Mucosa of rectum (tissue), 2 donors: Measurements from ENCODE around the gene PEX11A.
A peak's percentile ranks its signal among the peaks of the same experiment; 100 is the strongest.
"Not testable (repeated sequence)": the region's sequence is repeated elsewhere in the genome, so short reads cannot be mapped to it uniquely, and the experiment has no call there.

Experiments
- H3K27ac ChIP-seq, 2 donors: one replicate each; pipeline ENCODE4 v1.7.0; 2013; ENCODE audit warnings: inconsistent platforms in 2 of 2, low read depth in 2 of 2, low read length in 2 of 2
- H3K27me3 ChIP-seq, 2 donors: one replicate each; pipeline ENCODE4 v1.7.0; 2013; ENCODE audit warnings: low read length in 2 of 2; ENCODE audit not compliant: control insufficient read depth in 2 of 2, insufficient read depth in 2 of 2
- H3K36me3 ChIP-seq, 2 donors: one replicate each; pipeline ENCODE4 v1.7.0; 2013; ENCODE audit warnings: low read length in 2 of 2; ENCODE audit not compliant: control insufficient read depth in 2 of 2, insufficient read depth in 2 of 2
- H3K4me1 ChIP-seq, 2 donors: one replicate each; pipeline ENCODE4 v1.7.0; 2013; ENCODE audit warnings: low read length in 2 of 2, mild to moderate bottlenecking in 1 of 2; ENCODE audit not compliant: control insufficient read depth in 2 of 2, insufficient read depth in 2 of 2
- H3K4me3 ChIP-seq, 2 donors: one replicate each; pipeline ENCODE4 v1.7.0; 2013; ENCODE audit warnings: low read length in 2 of 2
- H3K9ac ChIP-seq, 2 donors: one replicate each; pipeline ENCODE4 v1.7.0; 2013; ENCODE audit warnings: low read length in 2 of 2, low read depth in 1 of 2, mild to moderate bottlenecking in 1 of 2
- H3K9me3 ChIP-seq, 2 donors: one replicate each; pipeline ENCODE4 v1.7.0; 2013; ENCODE audit warnings: low read length in 2 of 2; ENCODE audit not compliant: control insufficient read depth in 2 of 2
- donor health status: healthy.
- donor health status: Normal muscosa, but diverticular disease.

Gene PEX11A

GRCh38 chr15:89714775-89715174, 24.2 kb upstream of the PEX11A start:
- H3K9ac ChIP-seq = no peak overlapping the region
- H3K4me3 ChIP-seq = no peak overlapping the region
- no peaks in the 10 kb centered on the region for H3K36me3 ChIP-seq
- no peak overlapping the region for H3K27ac ChIP-seq
- no peaks in the 10 kb centered on the region for H3K27me3 ChIP-seq
- no peaks in the 10 kb centered on the region for H3K4me1 ChIP-seq
- H3K9me3 ChIP-seq = no peaks in the 10 kb centered on the region

DNA sequence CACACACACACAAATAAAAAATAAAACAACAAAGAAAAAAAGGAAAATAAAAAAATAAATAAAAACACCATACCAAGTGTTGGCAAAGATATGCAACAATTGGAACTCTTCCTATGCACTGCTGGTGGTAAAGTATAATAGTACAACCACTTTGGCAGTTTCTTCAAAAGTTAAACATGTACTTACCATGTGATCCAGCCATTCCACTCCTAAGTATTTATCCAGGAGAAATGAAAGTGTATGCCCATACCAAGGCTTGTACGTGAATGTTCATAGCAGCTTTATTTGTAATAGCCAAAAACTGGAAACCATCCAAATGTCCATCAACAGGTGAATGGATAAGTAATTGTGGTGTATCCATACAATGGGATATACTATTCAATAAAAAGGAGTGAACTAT, 17.0 kb upstream of the PEX11A start:
- no peaks in the 10 kb centered on the region for H3K9me3 ChIP-seq
- no peak overlapping the region for H3K27ac ChIP-seq
- no peaks in the 10 kb centered on the region for H3K27me3 ChIP-seq
- H3K4me3 ChIP-seq = no peak overlapping the region
- H3K4me1 ChIP-seq = no peaks in the 10 kb centered on the region
- no peak overlapping the region for H3K9ac ChIP-seq
- no peaks in the 10 kb centered on the region for H3K36me3 ChIP-seq

- Histone ChIP-seq H3K4me1 (no peaks in the 10 kb centered on the region), H3K27me3 (no peaks in the 10 kb centered on the region), H3K36me3 (no peaks in the 10 kb centered on the region), H3K27ac (no peak overlapping the region), H3K4me3 (no peak overlapping the region), H3K9me3 (no peaks in the 10 kb centered on the region), H3K9ac (no peak overlapping the region)
Observed at GRCh38 chr15:89704411-89704810, 13.9 kb upstream of the PEX11A start.

DNA sequence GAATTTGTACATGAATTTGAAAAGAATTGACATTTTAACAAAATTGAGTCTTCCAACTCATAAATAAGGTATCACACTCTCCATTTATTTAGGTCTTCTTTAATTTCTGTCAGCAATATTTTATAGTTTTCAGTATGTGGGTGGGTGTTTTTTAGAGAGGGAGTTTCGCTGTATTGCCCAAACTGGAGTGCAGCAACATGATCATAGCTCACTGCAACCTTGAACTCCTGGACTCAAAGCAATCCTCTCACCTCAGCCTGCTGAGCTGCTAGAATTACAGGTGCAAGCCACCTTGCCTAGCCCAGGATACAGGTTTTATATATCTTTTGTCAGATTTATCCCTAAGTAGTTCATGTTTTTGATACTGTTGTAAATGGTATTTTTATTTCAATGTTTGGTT, 4.6 kb upstream of the PEX11A start:
- Histone ChIP-seq H3K27ac (no peak overlapping the region), H3K9me3 (no peaks in the 10 kb centered on the region), H3K36me3 (no peaks in the 10 kb centered on the region), H3K27me3 (no peaks in the 10 kb centered on the region), H3K9ac (no peak overlapping the region), H3K4me3 (no peak overlapping the region), H3K4me1 (peaks cover 0 to 3% of the 10 kb centered on the region in 2 donors)

DNA sequence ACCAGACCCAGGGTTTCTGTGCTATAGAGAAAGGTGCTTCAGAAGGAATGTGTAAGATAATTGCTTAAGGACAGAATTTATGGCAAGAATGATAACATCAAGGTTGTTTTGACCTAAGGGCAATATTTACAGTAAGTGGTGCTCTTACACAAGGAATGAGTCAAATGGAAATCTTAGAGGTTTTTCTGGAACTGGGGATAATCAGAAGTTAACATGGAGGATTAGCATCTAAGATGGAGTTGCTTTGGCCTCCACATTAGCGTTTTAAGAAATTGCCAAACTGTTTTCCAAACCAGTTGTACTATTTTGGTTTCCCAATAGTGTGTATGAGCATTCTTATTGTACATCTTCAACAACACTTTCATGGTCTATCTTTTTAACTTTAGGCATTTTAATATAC, 3.1 kb upstream of the PEX11A start:
- no peak overlapping the region for H3K4me3 ChIP-seq
- H3K9ac ChIP-seq = no peak overlapping the region
- H3K9me3 ChIP-seq = no peaks in the 10 kb centered on the region
- no peaks in the 10 kb centered on the region for H3K27me3 ChIP-seq
- no peaks in the 10 kb centered on the region for H3K36me3 ChIP-seq
- H3K27ac ChIP-seq = no peak overlapping the region
- peaks cover 4 to 8% of the 10 kb centered on the region in 2 donors for H3K4me1 ChIP-seq

GRCh38 chr15:89693091-89693490, 2.5 kb upstream of the PEX11A start:
- Histone ChIP-seq H3K27ac (no peak overlapping the region), H3K9me3 (no peaks in the 10 kb centered on the region), H3K4me1 (peaks cover 4 to 9% of the 10 kb centered on the region in 2 donors), H3K9ac (no peak overlapping the region), H3K4me3 (no peak overlapping the region), H3K36me3 (no peaks in the 10 kb centered on the region), H3K27me3 (no peaks in the 10 kb centered on the region)

GRCh38 chr15:89689930-89690275, 651 bp downstream of the PEX11A start:
- peak overlapping the region; percentile 96 to 98 for H3K4me3 ChIP-seq
- H3K4me1 ChIP-seq = peaks cover 4 to 11% of the 10 kb centered on the region in 2 donors
- H3K9ac ChIP-seq = peak overlapping the region; percentile 95 to 96
- H3K27me3 ChIP-seq, H3K36me3 ChIP-seq, H3K9me3 ChIP-seq: not testable (repeated sequence)
- peak overlapping the region; percentile 80 to 88 for H3K27ac ChIP-seq

- Histone ChIP-seq H3K27ac (no peak overlapping the region), H3K4me3 (no peak overlapping the region), H3K9me3 (no peaks in the 10 kb centered on the region), H3K9ac (no peak overlapping the region), H3K4me1 (peaks cover 6 to 11% of the 10 kb centered on the region in 2 donors), H3K27me3 (no peaks in the 10 kb centered on the region), H3K36me3 (peaks cover 3 to 24% of the 10 kb centered on the region in 2 donors)
Observed at GRCh38 chr15:89686522-89686921, 4.0 kb downstream of the PEX11A start.

GRCh38 chr15:89685995-89686394, 4.6 kb downstream of the PEX11A start:
- peaks cover 9 to 10% of the 10 kb centered on the region in 2 donors for H3K4me1 ChIP-seq

DNA sequence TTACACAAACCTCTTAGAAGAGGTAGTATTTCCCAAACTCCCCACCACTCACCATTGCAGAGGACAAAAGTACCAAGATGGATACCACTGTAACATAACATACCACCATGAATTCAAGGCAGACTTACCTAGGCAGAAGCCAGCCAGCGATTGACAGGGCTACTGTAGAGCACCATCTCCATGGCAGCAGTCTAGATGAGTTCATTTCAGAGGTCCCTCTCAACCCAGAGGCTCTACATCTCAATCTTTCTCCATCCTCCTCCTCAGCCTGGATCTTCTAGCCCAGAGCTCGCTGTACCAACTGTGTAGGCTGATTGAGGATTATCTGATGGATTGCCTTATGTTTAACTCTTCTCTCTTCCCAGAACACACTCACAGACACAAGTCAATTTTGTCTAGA, 9.4 kb downstream of the PEX11A start:
- Histone ChIP-seq H3K4me1 (peaks cover 0 to 17% of the 10 kb centered on the region in 2 donors), H3K4me3 (no peak overlapping the region), H3K27me3 (no peaks in the 10 kb centered on the region), H3K27ac (peak overlapping the region; percentile 72 to 79), H3K9ac (no peak overlapping the region), H3K9me3 (no peaks in the 10 kb centered on the region), H3K36me3 (peaks cover 3 to 24% of the 10 kb centered on the region in 2 donors)

More at GRCh38 chr15:89685995-89686394, 4.6 kb downstream of the PEX11A start:
- no peak overlapping the region for H3K4me3 ChIP-seq
- no peak overlapping the region for H3K27ac ChIP-seq
- no peaks in the 10 kb centered on the region for H3K27me3 ChIP-seq
- no peak overlapping the region for H3K9ac ChIP-seq
- H3K36me3 ChIP-seq = peaks cover 3 to 24% of the 10 kb centered on the region in 2 donors
- H3K9me3 ChIP-seq = no peaks in the 10 kb centered on the region

DNA sequence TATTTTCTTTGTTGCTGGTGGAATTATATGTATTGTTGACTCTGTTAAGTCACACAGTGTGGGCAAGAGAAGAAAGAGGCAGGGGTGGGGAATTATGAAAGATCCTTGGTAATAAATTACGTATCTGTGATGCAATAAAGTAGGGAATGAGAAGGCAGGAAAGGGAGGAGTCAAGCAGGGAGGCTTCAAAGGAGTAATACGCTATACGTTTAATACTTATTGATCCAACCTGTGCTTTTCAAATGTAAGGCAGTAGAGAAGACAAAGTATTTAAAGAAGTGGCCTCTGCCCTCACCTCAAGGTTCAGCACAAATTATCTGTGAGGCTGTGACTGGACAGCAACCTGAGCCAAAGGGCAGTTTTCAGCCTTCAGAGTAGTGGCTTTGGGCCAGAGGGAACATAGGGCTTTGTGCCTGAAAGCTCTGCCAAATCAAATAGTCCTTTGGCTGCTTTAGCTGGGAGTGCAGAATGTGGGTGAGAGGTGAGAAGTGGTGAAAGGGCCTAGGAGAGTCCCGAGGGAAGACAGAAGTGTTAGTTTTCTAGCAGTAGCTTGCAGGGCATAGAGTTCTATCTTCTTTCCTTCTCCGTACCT, 10.2 kb downstream of the PEX11A start:
- H3K9ac ChIP-seq = no peak overlapping the region
- H3K4me1 ChIP-seq = peaks cover 0 to 17% of the 10 kb centered on the region in 2 donors
- peak overlapping the region; percentile 72 to 79 for H3K27ac ChIP-seq
- H3K27me3 ChIP-seq = no peaks in the 10 kb centered on the region
- H3K4me3 ChIP-seq = peak overlapping the region; percentile 1 to 27
- H3K9me3 ChIP-seq = no peaks in the 10 kb centered on the region
- peaks cover 3 to 17% of the 10 kb centered on the region in 2 donors for H3K36me3 ChIP-seq
